ENCODE data around the gene PID1. TPM values are rescaled to one million over a fixed set of nuclear protein-coding genes. Genes with fewer than 3 reads are reported as not detected.

The PID1 gene
- polyA plus RNA-seq, 4 donors, result 4.9 to 26.0 (median 14.6) TPM

- Histone ChIP-seq H3K4me1 (ENCODE audit: control insufficient read depth in 3 of 3, insufficient read depth in 2 of 3, low read depth in 1 of 3, low read length in 2 of 3) (peaks cover 0 to 33% (median 0%) of the 10 kb centered on the region in 3 donors), H3K9me3 (ENCODE audit: control insufficient read depth in 2 of 2, insufficient read depth in 1 of 2, low read depth in 1 of 2, low read length in 1 of 2) (no peaks in the 10 kb centered on the region), H3K36me3 (ENCODE audit: control insufficient read depth in 3 of 3, insufficient read depth in 2 of 3, low read depth in 1 of 3, low read length in 3 of 3) (no peaks in the 10 kb centered on the region), H3K27me3 (ENCODE audit: control insufficient read depth in 3 of 3, insufficient read depth in 3 of 3, low read length in 3 of 3) (no peaks in the 10 kb centered on the region), H3K4me3 (ENCODE audit: low read depth in 1 of 3, low read length in 3 of 3) (no peak overlapping the region), H3K27ac (ENCODE audit: low read depth in 1 of 3, low read length in 2 of 3) (peak overlapping the region in 1 of 3 donors; percentile 78)
- 74 to 85% (median 78%) methylated on average over 2 of the region's 2 CpGs for WGBS, 3 donors
- DNase-seq (peak; percentile 25 to 57), FAIRE-seq (no peak)
Measured at GRCh38 chr2:229090225-229090624, 180.9 kb downstream of the PID1 start.

GRCh38 chr2:229089776-229090175 lies 181.3 kb downstream of the PID1 start:
- peak overlapping the region in 1 of 3 donors; percentile 78 for H3K27ac ChIP-seq (ENCODE audit: low read depth in 1 of 3, low read length in 2 of 3)
- H3K36me3 ChIP-seq (ENCODE audit: control insufficient read depth in 3 of 3, insufficient read depth in 2 of 3, low read depth in 1 of 3, low read length in 3 of 3), result no peaks in the 10 kb centered on the region
- no peak overlapping the region for H3K4me3 ChIP-seq (ENCODE audit: low read depth in 1 of 3, low read length in 3 of 3)
- H3K4me1 ChIP-seq (ENCODE audit: control insufficient read depth in 3 of 3, insufficient read depth in 2 of 3, low read depth in 1 of 3, low read length in 2 of 3), result peaks cover 0 to 33% (median 0%) of the 10 kb centered on the region in 3 donors
- DNase-seq (peak; percentile 26 to 76), FAIRE-seq (no peak)
- H3K27me3 ChIP-seq (ENCODE audit: control insufficient read depth in 3 of 3, insufficient read depth in 3 of 3, low read length in 3 of 3), result no peaks in the 10 kb centered on the region
- 20 to 54% (median 34%) methylated on average over 3 of the region's 3 CpGs for WGBS, 3 donors
- no peaks in the 10 kb centered on the region for H3K9me3 ChIP-seq (ENCODE audit: control insufficient read depth in 2 of 2, insufficient read depth in 1 of 2, low read depth in 1 of 2, low read length in 1 of 2)

- 38 to 67% (median 51%) methylated on average over 7 of the region's 7 CpGs for WGBS, 3 donors
- DNase-seq (no peak), FAIRE-seq (no peak)
- no peaks in the 10 kb centered on the region for H3K36me3 ChIP-seq (ENCODE audit: control insufficient read depth in 3 of 3, insufficient read depth in 2 of 3, low read depth in 1 of 3, low read length in 3 of 3)
- H3K27me3 ChIP-seq (ENCODE audit: control insufficient read depth in 3 of 3, insufficient read depth in 3 of 3, low read length in 3 of 3), result no peaks in the 10 kb centered on the region
- H3K4me1 ChIP-seq (ENCODE audit: control insufficient read depth in 3 of 3, insufficient read depth in 2 of 3, low read depth in 1 of 3, low read length in 2 of 3), result peaks cover 0 to 36% (median 0%) of the 10 kb centered on the region in 3 donors
- peak overlapping the region in 1 of 3 donors; percentile 78 for H3K27ac ChIP-seq (ENCODE audit: low read depth in 1 of 3, low read length in 2 of 3)
- H3K9me3 ChIP-seq (ENCODE audit: control insufficient read depth in 2 of 2, insufficient read depth in 1 of 2, low read depth in 1 of 2, low read length in 1 of 2), result no peaks in the 10 kb centered on the region
- H3K4me3 ChIP-seq (ENCODE audit: low read depth in 1 of 3, low read length in 3 of 3), result no peak overlapping the region
Measured at GRCh38 chr2:229088966-229089700, 182.0 kb downstream of the PID1 start.

GRCh38 chr2:229088517-229088913 lies 182.6 kb downstream of the PID1 start:
- Histone ChIP-seq H3K27ac (ENCODE audit: low read depth in 1 of 3, low read length in 2 of 3) (peak overlapping the region in 1 of 3 donors; percentile 78), H3K4me1 (ENCODE audit: control insufficient read depth in 3 of 3, insufficient read depth in 2 of 3, low read depth in 1 of 3, low read length in 2 of 3) (peaks cover 0 to 40% (median 0%) of the 10 kb centered on the region in 3 donors), H3K27me3 (ENCODE audit: control insufficient read depth in 3 of 3, insufficient read depth in 3 of 3, low read length in 3 of 3) (no peaks in the 10 kb centered on the region), H3K4me3 (ENCODE audit: low read depth in 1 of 3, low read length in 3 of 3) (no peak overlapping the region), H3K36me3 (ENCODE audit: control insufficient read depth in 3 of 3, insufficient read depth in 2 of 3, low read depth in 1 of 3, low read length in 3 of 3) (no peaks in the 10 kb centered on the region), H3K9me3 (ENCODE audit: control insufficient read depth in 2 of 2, insufficient read depth in 1 of 2, low read depth in 1 of 2, low read length in 1 of 2) (no peaks in the 10 kb centered on the region)
- WGBS, 3 donors, result 70 to 79% (median 75%) methylated on average over 2 of the region's 2 CpGs
- FAIRE-seq (no peak), DNase-seq (peak in 1 of 2 donors; percentile 44)

GRCh38 chr2:229087843-229088516 lies 183.1 kb downstream of the PID1 start:
- peak in 1 of 2 donors; percentile 36 for DNase-seq
- Histone ChIP-seq H3K4me1 (ENCODE audit: control insufficient read depth in 3 of 3, insufficient read depth in 2 of 3, low read depth in 1 of 3, low read length in 2 of 3) (peaks cover 0 to 40% (median 0%) of the 10 kb centered on the region in 3 donors), H3K9me3 (ENCODE audit: control insufficient read depth in 2 of 2, insufficient read depth in 1 of 2, low read depth in 1 of 2, low read length in 1 of 2) (no peaks in the 10 kb centered on the region), H3K4me3 (ENCODE audit: low read depth in 1 of 3, low read length in 3 of 3) (no peak overlapping the region), H3K27ac (ENCODE audit: low read depth in 1 of 3, low read length in 2 of 3) (peak overlapping the region in 1 of 3 donors; percentile 78), H3K27me3 (ENCODE audit: control insufficient read depth in 3 of 3, insufficient read depth in 3 of 3, low read length in 3 of 3) (no peaks in the 10 kb centered on the region), H3K36me3 (ENCODE audit: control insufficient read depth in 3 of 3, insufficient read depth in 2 of 3, low read depth in 1 of 3, low read length in 3 of 3) (no peaks in the 10 kb centered on the region)
- FAIRE-seq, result no peak
- WGBS, 3 donors, result 43 to 72% (median 53%) methylated on average over 6 of the region's 6 CpGs

GRCh38 chr2:229087267-229087666 lies 183.8 kb downstream of the PID1 start:
- peak in 1 of 2 donors; percentile 24 for DNase-seq
- 77 to 86% (median 82%) methylated on average over 3 of the region's 3 CpGs for WGBS, 3 donors
- peak overlapping the region in 1 of 3 donors; percentile 2 for H3K27ac ChIP-seq (ENCODE audit: low read depth in 1 of 3, low read length in 2 of 3)

GRCh38 chr2:229085439-229085838 lies 185.6 kb downstream of the PID1 start:
- no peaks in the 10 kb centered on the region for H3K27me3 ChIP-seq (ENCODE audit: control insufficient read depth in 3 of 3, insufficient read depth in 3 of 3, low read length in 3 of 3)
- H3K9me3 ChIP-seq (ENCODE audit: control insufficient read depth in 2 of 2, insufficient read depth in 1 of 2, low read depth in 1 of 2, low read length in 1 of 2), result peaks cover 0 to 4% of the 10 kb centered on the region in 2 donors
- H3K4me3 ChIP-seq (ENCODE audit: low read depth in 1 of 3, low read length in 3 of 3), result no peak overlapping the region
- FAIRE-seq, result no peak
- no peak overlapping the region for H3K27ac ChIP-seq (ENCODE audit: low read depth in 1 of 3, low read length in 2 of 3)
- H3K36me3 ChIP-seq (ENCODE audit: control insufficient read depth in 3 of 3, insufficient read depth in 2 of 3, low read depth in 1 of 3, low read length in 3 of 3), result no peaks in the 10 kb centered on the region
- DNase-seq, result no peak
- H3K4me1 ChIP-seq (ENCODE audit: control insufficient read depth in 3 of 3, insufficient read depth in 2 of 3, low read depth in 1 of 3, low read length in 2 of 3), result peaks cover 0 to 39% (median 0%) of the 10 kb centered on the region in 3 donors

More at GRCh38 chr2:229087267-229087666, 183.8 kb downstream of the PID1 start:
- no peak overlapping the region for H3K4me3 ChIP-seq (ENCODE audit: low read depth in 1 of 3, low read length in 3 of 3)
- H3K9me3 ChIP-seq (ENCODE audit: control insufficient read depth in 2 of 2, insufficient read depth in 1 of 2, low read depth in 1 of 2, low read length in 1 of 2), result peaks cover 0 to 4% of the 10 kb centered on the region in 2 donors
- no peak for FAIRE-seq
- no peaks in the 10 kb centered on the region for H3K27me3 ChIP-seq (ENCODE audit: control insufficient read depth in 3 of 3, insufficient read depth in 3 of 3, low read length in 3 of 3)
- no peaks in the 10 kb centered on the region for H3K36me3 ChIP-seq (ENCODE audit: control insufficient read depth in 3 of 3, insufficient read depth in 2 of 3, low read depth in 1 of 3, low read length in 3 of 3)
- H3K4me1 ChIP-seq (ENCODE audit: control insufficient read depth in 3 of 3, insufficient read depth in 2 of 3, low read depth in 1 of 3, low read length in 2 of 3), result peaks cover 0 to 40% (median 0%) of the 10 kb centered on the region in 3 donors

GRCh38 chr2:229084447-229084846 lies 186.6 kb downstream of the PID1 start:
- Histone ChIP-seq H3K27ac (ENCODE audit: low read depth in 1 of 3, low read length in 2 of 3) (peak overlapping the region in 1 of 3 donors; percentile 68), H3K4me3 (ENCODE audit: low read depth in 1 of 3, low read length in 3 of 3) (no peak overlapping the region), H3K4me1 (ENCODE audit: control insufficient read depth in 3 of 3, insufficient read depth in 2 of 3, low read depth in 1 of 3, low read length in 2 of 3) (peaks cover 0 to 37% (median 0%) of the 10 kb centered on the region in 3 donors), H3K27me3 (ENCODE audit: control insufficient read depth in 3 of 3, insufficient read depth in 3 of 3, low read length in 3 of 3) (no peaks in the 10 kb centered on the region), H3K9me3 (ENCODE audit: control insufficient read depth in 2 of 2, insufficient read depth in 1 of 2, low read depth in 1 of 2, low read length in 1 of 2) (peaks cover 0 to 4% of the 10 kb centered on the region in 2 donors), H3K36me3 (ENCODE audit: control insufficient read depth in 3 of 3, insufficient read depth in 2 of 3, low read depth in 1 of 3, low read length in 3 of 3) (no peaks in the 10 kb centered on the region)
- FAIRE-seq (no peak), DNase-seq (no peak)
- 79 to 84% (median 82%) methylated on average over 5 of the region's 5 CpGs for WGBS, 3 donors
